Transverse colon (tissue), 4 donors: Measurements from ENCODE around the gene HSFX4.

ENCODE experiments used
- CTCF ChIP-seq, 5 experiments: fragments of 200-600 bp in 3 of 5; fragments of 450-650 bp in 2 of 5; sonication (generic) in 3 of 5; IDR thresholded peaks; 1 replicate in 2 of 5; 2 replicates in 3 of 5; pipeline ENCODE4 v1.5.1; 2016 to 2017; ENCODE audit warnings: antibody characterized with exemption in 5 of 5, inconsistent platforms in 3 of 5, mild to moderate bottlenecking in 2 of 5, moderate library complexity in 1 of 5
- POLR2A ChIP-seq: fragments of 450-650 bp; IDR thresholded peaks from one replicate; pipeline ENCODE4 v1.6.1; 2016; ENCODE audit warnings: antibody characterized with exemption, mild to moderate bottlenecking, moderate library complexity
- POLR2AphosphoS5 ChIP-seq, 3 donors: sonication (generic); formaldehyde crosslinking; IDR thresholded peaks; one replicate each; pipeline ENCODE4 v1.6.1; 2016; ENCODE audit warnings: antibody characterized with exemption in 3 of 3

GRCh38 chrX:149908308-149908707 lies 21.1 kb upstream of the HSFX4 start:
- no peak for TF ChIP-seq CTCF (IDR thresholded peaks at IDR 0.05)
- no peak for TF ChIP-seq POLR2A
- TF ChIP-seq POLR2AphosphoS5 (IDR thresholded peaks at IDR 0.05): no peak
